OCI-LY7 (cell line): ENCODE data around the gene SETDB1.
"Not testable (repeated sequence)": the region's sequence is repeated elsewhere in the genome, so short reads cannot be mapped to it uniquely, and the experiment has no call there.

Experiments used
- CTCF ChIP-seq: fragments of 200-600 bp; sonication (generic); conservative IDR thresholded peaks from 2 replicates; pipeline ENCODE4 v1.5.1; 2014; ENCODE audit warnings: mild to moderate bottlenecking, antibody characterized with exemption, low read length, moderate library complexity, mixed read lengths
- EZH2phosphoT487 ChIP-seq: fragments of 200-600 bp; sonication (generic); IDR thresholded peaks from 2 replicates; pipeline ENCODE4 v1.6.1; 2018; ENCODE audit warnings: low read depth, borderline replicate concordance, mild to moderate bottlenecking, mixed run types, antibody characterized with exemption, low read length, moderate library complexity, mixed read lengths

- not testable (repeated sequence) for TF ChIP-seq CTCF, EZH2phosphoT487
Observed at GRCh38 chr1:150878931-150879330, 47.2 kb upstream of the SETDB1 start.
